GM12873 (cell line): ENCODE data around the gene CFAP97.

Source experiments
- TF ChIP-seq, protein P1 (sequence below): IDR thresholded peaks from 2 replicates; pipeline ENCODE4 v1.5.1; 2012; ENCODE audit warnings: low read depth, mild to moderate bottlenecking, moderate library complexity, low read length, control low read depth; ENCODE audit not compliant: insufficient read depth; ENCODE audit errors: missing control alignments

The CFAP97 gene

DNA sequence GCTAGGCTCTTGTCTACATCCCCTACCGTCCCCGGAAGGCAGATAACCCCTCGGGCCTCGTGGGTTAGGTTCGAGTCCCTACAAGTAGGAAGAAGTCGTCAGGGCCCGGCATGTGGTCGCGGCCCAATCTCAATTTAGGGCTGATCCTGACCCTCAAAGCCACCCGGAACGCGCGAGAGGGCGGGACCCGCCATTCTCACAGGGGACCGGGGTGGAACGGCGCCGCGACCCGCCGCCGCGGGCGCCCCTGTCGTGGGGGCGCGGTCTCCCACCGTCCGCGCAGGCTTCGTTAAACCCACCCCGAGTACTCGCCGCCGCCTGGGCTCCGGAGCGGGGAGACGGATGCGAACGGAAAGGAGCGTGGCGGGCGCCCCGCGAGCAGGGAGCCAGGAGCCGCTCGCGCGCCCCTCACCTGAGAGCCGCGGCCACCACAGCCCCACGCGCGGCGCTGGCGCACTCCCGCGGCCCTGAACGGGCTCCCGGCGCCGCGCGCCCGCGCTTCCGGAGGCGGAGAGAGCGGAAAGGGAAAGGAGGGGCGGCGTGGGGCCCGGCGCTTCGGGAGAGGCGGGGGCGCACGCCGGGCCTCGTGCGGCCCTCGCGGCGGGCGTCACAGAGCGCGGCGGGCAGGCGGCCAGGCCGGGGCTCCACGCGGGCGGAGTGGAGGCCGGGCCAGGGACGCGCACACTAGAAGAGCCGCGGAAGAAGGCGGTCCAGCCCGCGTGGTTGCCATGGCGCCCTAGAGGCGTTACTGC, at the start of gene CFAP97:
CFAP97 (minus strand) TSS at position 515 of the 752 bp plus-strand sequence. CDS start 12,804 bp downstream, outside the sequence.
- TF ChIP-seq, protein P1, sequence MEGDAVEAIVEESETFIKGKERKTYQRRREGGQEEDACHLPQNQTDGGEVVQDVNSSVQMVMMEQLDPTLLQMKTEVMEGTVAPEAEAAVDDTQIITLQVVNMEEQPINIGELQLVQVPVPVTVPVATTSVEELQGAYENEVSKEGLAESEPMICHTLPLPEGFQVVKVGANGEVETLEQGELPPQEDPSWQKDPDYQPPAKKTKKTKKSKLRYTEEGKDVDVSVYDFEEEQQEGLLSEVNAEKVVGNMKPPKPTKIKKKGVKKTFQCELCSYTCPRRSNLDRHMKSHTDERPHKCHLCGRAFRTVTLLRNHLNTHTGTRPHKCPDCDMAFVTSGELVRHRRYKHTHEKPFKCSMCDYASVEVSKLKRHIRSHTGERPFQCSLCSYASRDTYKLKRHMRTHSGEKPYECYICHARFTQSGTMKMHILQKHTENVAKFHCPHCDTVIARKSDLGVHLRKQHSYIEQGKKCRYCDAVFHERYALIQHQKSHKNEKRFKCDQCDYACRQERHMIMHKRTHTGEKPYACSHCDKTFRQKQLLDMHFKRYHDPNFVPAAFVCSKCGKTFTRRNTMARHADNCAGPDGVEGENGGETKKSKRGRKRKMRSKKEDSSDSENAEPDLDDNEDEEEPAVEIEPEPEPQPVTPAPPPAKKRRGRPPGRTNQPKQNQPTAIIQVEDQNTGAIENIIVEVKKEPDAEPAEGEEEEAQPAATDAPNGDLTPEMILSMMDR, result no peak

DNA sequence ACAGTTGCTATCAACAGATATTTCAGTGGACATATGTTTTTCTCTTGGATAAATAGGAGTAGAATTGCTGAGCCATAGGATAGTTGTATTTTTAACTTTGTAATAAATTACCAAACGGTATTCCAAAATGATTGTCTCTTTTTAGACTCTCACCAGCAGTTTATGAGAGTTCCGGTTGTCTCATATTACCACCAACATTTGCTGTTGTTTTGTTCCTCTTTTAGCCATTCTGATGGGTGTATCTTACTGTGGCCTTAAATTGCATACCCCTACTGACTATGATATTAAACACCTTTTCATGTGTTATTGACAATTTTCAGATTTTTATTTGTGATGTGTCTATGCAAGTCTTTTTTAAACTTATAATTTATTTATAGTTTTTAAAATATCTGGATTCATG, 45.3 kb upstream of the CFAP97 start:
- TF ChIP-seq, protein P1, result no peak

DNA sequence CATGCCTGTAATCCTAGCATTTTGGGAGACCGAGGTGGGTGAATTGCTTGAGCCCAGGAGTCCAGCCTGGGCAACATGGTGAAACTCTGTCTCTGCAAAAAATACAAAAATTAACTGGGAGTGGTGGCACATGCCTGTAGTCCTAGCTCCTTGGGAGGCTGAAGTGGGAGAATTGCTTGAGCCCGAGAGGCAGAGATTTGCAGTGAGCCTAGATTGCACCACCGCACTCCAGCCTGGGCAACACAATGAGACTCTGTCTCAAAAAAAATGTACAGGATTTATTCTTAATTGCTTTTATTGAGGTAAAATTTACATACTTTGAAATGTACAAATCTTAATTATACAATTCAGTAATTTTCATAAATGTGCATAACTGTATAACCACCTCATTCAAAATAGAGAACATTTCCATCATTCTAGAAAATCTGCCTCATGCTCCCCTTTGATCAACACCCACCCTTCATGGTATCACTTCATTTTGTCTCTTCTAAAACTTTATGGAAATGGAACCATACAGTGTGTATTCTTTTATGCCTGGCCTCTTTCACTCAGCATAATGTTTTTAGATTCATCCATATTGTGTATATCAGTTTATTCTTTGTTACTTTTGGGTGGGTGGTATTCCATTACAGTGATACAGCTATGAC, 44.7 kb upstream of the CFAP97 start:
- TF ChIP-seq, protein P1, result no peak

DNA sequence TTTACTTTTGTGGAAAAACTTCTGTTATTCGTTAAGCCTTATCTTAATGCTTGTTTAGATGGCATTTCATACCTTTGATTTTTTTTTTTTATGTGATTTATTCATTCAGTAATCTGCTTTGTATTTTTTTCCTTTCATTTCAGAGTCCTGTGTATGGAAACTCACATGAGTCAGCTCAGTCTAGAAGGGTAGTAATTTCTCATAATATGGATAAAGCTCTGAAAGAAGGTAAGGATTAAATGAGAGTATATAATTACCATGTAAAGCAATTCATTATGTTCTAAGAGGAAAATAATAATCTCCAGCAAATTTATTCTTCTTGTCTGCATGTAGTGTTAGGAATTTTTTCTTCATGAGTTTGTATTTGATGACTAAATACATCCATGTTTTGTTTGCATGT, 43.4 kb upstream of the CFAP97 start:
- TF ChIP-seq, protein P1, result no peak

DNA sequence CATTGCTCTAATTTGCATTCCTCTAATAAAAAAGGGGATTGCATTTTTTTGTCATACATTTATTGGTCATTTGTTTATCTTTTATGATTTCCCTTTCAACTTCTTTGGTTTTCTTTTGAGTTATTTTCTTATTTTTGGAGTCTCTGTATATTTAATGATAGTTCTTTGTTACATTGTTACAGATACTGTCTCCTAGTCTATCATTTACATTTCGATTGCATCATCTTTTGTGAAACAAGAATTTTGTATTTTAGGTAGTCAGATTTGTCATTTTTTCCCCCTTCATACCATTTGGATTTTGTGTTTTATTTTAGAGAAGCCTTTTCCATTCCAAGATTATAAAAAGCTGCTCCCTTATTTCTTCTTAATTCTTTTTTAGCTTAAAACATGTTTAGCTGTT, 42.7 kb upstream of the CFAP97 start:
- TF ChIP-seq, protein P1, result no peak

DNA sequence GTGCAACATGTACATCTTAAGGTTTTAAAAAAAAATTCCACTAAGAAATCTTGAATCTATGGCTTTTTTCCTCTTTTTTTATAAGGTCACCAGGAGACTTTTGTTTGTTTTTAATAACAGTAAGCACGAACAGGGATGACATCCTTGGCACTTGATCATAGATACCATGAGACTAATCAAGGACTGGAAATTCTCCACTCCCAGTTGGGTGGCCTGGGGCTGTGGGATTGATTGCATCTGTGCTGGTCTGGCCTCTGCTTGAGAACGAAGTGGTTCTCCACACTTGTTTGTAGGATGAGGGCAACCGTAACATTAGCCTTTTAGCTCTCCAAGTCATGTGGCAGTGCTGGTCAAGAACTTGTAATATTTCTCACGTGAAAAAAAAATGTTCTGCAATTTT, 41.0 kb upstream of the CFAP97 start:
- TF ChIP-seq, protein P1, result no peak

DNA sequence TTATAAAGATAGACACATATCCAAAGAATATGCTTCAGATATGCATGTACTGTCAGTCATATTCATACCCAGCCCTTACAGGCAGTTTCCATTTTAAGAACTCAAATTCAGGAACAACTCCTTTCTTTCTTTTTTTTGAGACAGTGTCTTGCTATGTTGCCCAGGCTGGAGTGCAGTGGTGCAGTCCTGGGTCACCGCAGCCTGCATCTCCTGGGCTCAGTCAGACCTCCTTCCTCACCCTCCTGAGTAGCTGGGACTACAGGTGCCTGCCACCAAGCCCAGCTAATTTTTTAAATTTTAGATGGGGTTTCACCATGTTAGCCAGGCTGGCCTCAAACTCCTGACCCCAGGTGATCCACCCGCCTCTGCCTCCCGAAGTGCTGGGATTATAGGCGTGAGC, 40.1 kb upstream of the CFAP97 start:
- TF ChIP-seq, protein P1, result no peak
